PFSK-1 (cell line): ENCODE data around the gene PPM1L.

Experiments
- FOXP2 ChIP-seq: optimal IDR thresholded peaks from 2 replicates; pipeline ENCODE3; 2011; ENCODE audit warnings: borderline replicate concordance, control low read depth, inconsistent platforms; ENCODE audit not compliant: insufficient read depth; ENCODE audit errors: extremely low read length, extremely low read depth
- POLR2AphosphoS5 ChIP-seq: IDR thresholded peaks from 2 replicates; pipeline ENCODE4 v1.6.1; 2012; ENCODE audit warnings: low read depth, mild to moderate bottlenecking, control low read depth, low read length, moderate library complexity
- REST ChIP-seq, 2 experiments: IDR thresholded peaks; 2 replicates each; pipeline versions ENCODE4 v1.6.1 to v1.8.0; 2011 to 2012; ENCODE audit warnings: low read depth in 2 of 2, low read length in 2 of 2, control low read depth in 1 of 2, inconsistent platforms in 1 of 2, mild to moderate bottlenecking in 1 of 2, moderate library complexity in 1 of 2; ENCODE audit not compliant: insufficient read depth in 1 of 2
- SIN3A ChIP-seq: IDR thresholded peaks from 2 replicates; pipeline ENCODE4 v1.6.1; 2012; ENCODE audit warnings: mild to moderate bottlenecking, low read length, moderate library complexity, borderline replicate concordance; ENCODE audit not compliant: insufficient read depth
- TAF1 ChIP-seq: IDR thresholded peaks from 2 replicates; pipeline ENCODE4 v1.6.1; 2012; ENCODE audit warnings: low read length, control low read depth, borderline replicate concordance; ENCODE audit not compliant: insufficient read depth

Gene PPM1L

GRCh38 chr3:160811237-160811548 lies 55.2 kb downstream of the PPM1L start:
- TF ChIP-seq REST (IDR thresholded peaks at IDR 0.05; ENCODE audit: insufficient read depth in 1 of 2, low read depth in 2 of 2, low read length in 2 of 2) (no peak), TAF1 (no peak), FOXP2 (no peak), SIN3A (no peak), POLR2AphosphoS5 (no peak)

- TF ChIP-seq POLR2AphosphoS5 (no peak), TAF1 (no peak), REST (IDR thresholded peaks at IDR 0.05; ENCODE audit: insufficient read depth in 1 of 2, low read depth in 2 of 2, low read length in 2 of 2) (no peak), SIN3A (no peak), FOXP2 (no peak)
Measured at GRCh38 chr3:160812304-160812703, 56.3 kb downstream of the PPM1L start.

GRCh38 chr3:160815280-160815679 lies 59.2 kb downstream of the PPM1L start:
- TF ChIP-seq TAF1 (no peak), REST (IDR thresholded peaks at IDR 0.05; ENCODE audit: insufficient read depth in 1 of 2, low read depth in 2 of 2, low read length in 2 of 2) (no peak), FOXP2 (no peak), POLR2AphosphoS5 (no peak), SIN3A (no peak)

GRCh38 chr3:160820022-160820421 lies 64.0 kb downstream of the PPM1L start:
- TF ChIP-seq SIN3A (no peak), POLR2AphosphoS5 (no peak), FOXP2 (no peak), REST (IDR thresholded peaks at IDR 0.05; ENCODE audit: insufficient read depth in 1 of 2, low read depth in 2 of 2, low read length in 2 of 2) (no peak), TAF1 (no peak)

- no peak for TF ChIP-seq POLR2AphosphoS5
- TF ChIP-seq SIN3A = no peak
- TF ChIP-seq FOXP2 = no peak
- TF ChIP-seq TAF1 = no peak
- no peak for TF ChIP-seq REST (IDR thresholded peaks at IDR 0.05; ENCODE audit: insufficient read depth in 1 of 2, low read depth in 2 of 2, low read length in 2 of 2)
Measured at GRCh38 chr3:160820430-160820829, 64.4 kb downstream of the PPM1L start.
